Ascending aorta (tissue), 2 donors: ENCODE data around the gene ME1. TPM values are rescaled to one million over a fixed set of nuclear protein-coding genes. Genes with fewer than 3 reads are reported as not detected.

Source experiments
- DNase-seq, 2 donors: peaks; one replicate each; pipeline ENCODE4 v3.0.0-alpha.2; 2019; ENCODE audit warnings: low spot score in 2 of 2
- H3K27ac ChIP-seq, 2 donors: fragments of 200-600 bp; sonication (generic); one replicate each; pipeline ENCODE4 v1.5.1; 2016 to 2017; ENCODE audit warnings: mild to moderate bottlenecking in 1 of 2
- H3K27me3 ChIP-seq: fragments of 200-600 bp; sonication (generic); one replicate; pipeline ENCODE4 v1.5.1; 2017
- H3K36me3 ChIP-seq, 2 donors: fragments of 200-600 bp; sonication (generic); one replicate each; pipeline ENCODE4 v1.5.1; 2016
- H3K4me1 ChIP-seq, 2 donors: fragments of 200-600 bp; sonication (generic); one replicate each; pipeline ENCODE4 v1.5.1; 2016 to 2017; ENCODE audit warnings: mild to moderate bottlenecking in 1 of 2
- H3K4me3 ChIP-seq, 2 donors: fragments of 200-600 bp; sonication (generic); one replicate each; pipeline ENCODE4 v1.5.1; 2016 to 2017; ENCODE audit warnings: mild to moderate bottlenecking in 1 of 2
- H3K9me3 ChIP-seq, 2 donors: fragments of 200-600 bp; sonication (generic); one replicate each; pipeline ENCODE4 v1.5.1; 2016
- CTCF ChIP-seq, 3 experiments: fragments of 200-600 bp in 2 of 3; fragments of 450-650 bp in 1 of 3; sonication (generic) in 2 of 3; IDR thresholded peaks; one replicate each; pipeline ENCODE4 v1.5.1; 2016 to 2019; ENCODE audit warnings: antibody characterized with exemption in 3 of 3, mild to moderate bottlenecking in 1 of 3, moderate library complexity in 1 of 3
- intact Hi-C: fragments of 100-400 bp; cut with DNase I; formaldehyde crosslinking; loops from one replicate; pipeline ENCODE4 v1.15.1; 2023
- total RNA-seq: library from RNA; depleted of rRNA; stranded (reverse); fragments of >200 nt; gene quantifications from one replicate; pipeline ENCODE4 v1.1.0, GENCODE V29; 2016

ME1 gene
- total RNA-seq, 1 donor from 2014 or later = 8.4 TPM

GRCh38 chr6:83285917-83286316, 144.9 kb downstream of the ME1 start:
- peak overlapping the region in 1 of 2 donors; percentile 2 for H3K4me3 ChIP-seq
- H3K27ac ChIP-seq = peak overlapping the region; percentile 20 to 32
- no peaks in the 10 kb centered on the region for H3K27me3 ChIP-seq
- no peak for DNase-seq
- no peaks in the 10 kb centered on the region for H3K4me1 ChIP-seq
- H3K9me3 ChIP-seq = peaks cover 0 to 12% of the 10 kb centered on the region in 2 donors
- H3K36me3 ChIP-seq = no peaks in the 10 kb centered on the region
- intact Hi-C loops = no loop called here
- no peak for TF ChIP-seq CTCF (IDR thresholded peaks at IDR 0.05)

- DNase-seq = no peak
- intact Hi-C loops = no loop called here
- TF ChIP-seq CTCF (IDR thresholded peaks at IDR 0.05) = no peak
- H3K9me3 ChIP-seq = no peaks in the 10 kb centered on the region
- no peaks in the 10 kb centered on the region for H3K36me3 ChIP-seq
- H3K4me3 ChIP-seq = no peak overlapping the region
- no peaks in the 10 kb centered on the region for H3K27me3 ChIP-seq
- peaks cover 0 to 9% of the 10 kb centered on the region in 2 donors for H3K4me1 ChIP-seq
- H3K27ac ChIP-seq = peak overlapping the region; percentile 6 to 10
Measured at GRCh38 chr6:83273596-83273995, 157.3 kb downstream of the ME1 start.

- no peak for DNase-seq
- Histone ChIP-seq H3K4me1 (peaks cover 0 to 14% of the 10 kb centered on the region in 2 donors), H3K27ac (peak overlapping the region in 1 of 2 donors; percentile 40), H3K4me3 (no peak overlapping the region), H3K9me3 (no peaks in the 10 kb centered on the region), H3K36me3 (no peaks in the 10 kb centered on the region), H3K27me3 (no peaks in the 10 kb centered on the region)
- intact Hi-C loops = no loop called here
- no peak for TF ChIP-seq CTCF (IDR thresholded peaks at IDR 0.05)
Measured at GRCh38 chr6:83270971-83271719, 159.7 kb downstream of the ME1 start.

- H3K9me3 ChIP-seq = no peaks in the 10 kb centered on the region
- H3K4me1 ChIP-seq = peaks cover 0 to 12% of the 10 kb centered on the region in 2 donors
- H3K27me3 ChIP-seq = no peaks in the 10 kb centered on the region
- TF ChIP-seq CTCF (IDR thresholded peaks at IDR 0.05) = no peak
- no peak overlapping the region for H3K4me3 ChIP-seq
- no peak overlapping the region for H3K27ac ChIP-seq
- no peak for DNase-seq
- intact Hi-C loops = no loop called here
- no peaks in the 10 kb centered on the region for H3K36me3 ChIP-seq
Measured at GRCh38 chr6:83265384-83265783, 165.5 kb downstream of the ME1 start.

- no peak for DNase-seq
- intact Hi-C loops = no loop called here
- no peak for TF ChIP-seq CTCF (IDR thresholded peaks at IDR 0.05)
- no peaks in the 10 kb centered on the region for H3K27me3 ChIP-seq
- no peaks in the 10 kb centered on the region for H3K9me3 ChIP-seq
- no peaks in the 10 kb centered on the region for H3K36me3 ChIP-seq
- H3K4me3 ChIP-seq = no peak overlapping the region
- peaks cover 0 to under 1% of the 10 kb centered on the region in 2 donors for H3K4me1 ChIP-seq
- H3K27ac ChIP-seq = no peak overlapping the region
Measured at GRCh38 chr6:83260577-83260976, 170.3 kb downstream of the ME1 start.
